ENCODE data around the gene TMEM221.

TMEM221 gene

DNA sequence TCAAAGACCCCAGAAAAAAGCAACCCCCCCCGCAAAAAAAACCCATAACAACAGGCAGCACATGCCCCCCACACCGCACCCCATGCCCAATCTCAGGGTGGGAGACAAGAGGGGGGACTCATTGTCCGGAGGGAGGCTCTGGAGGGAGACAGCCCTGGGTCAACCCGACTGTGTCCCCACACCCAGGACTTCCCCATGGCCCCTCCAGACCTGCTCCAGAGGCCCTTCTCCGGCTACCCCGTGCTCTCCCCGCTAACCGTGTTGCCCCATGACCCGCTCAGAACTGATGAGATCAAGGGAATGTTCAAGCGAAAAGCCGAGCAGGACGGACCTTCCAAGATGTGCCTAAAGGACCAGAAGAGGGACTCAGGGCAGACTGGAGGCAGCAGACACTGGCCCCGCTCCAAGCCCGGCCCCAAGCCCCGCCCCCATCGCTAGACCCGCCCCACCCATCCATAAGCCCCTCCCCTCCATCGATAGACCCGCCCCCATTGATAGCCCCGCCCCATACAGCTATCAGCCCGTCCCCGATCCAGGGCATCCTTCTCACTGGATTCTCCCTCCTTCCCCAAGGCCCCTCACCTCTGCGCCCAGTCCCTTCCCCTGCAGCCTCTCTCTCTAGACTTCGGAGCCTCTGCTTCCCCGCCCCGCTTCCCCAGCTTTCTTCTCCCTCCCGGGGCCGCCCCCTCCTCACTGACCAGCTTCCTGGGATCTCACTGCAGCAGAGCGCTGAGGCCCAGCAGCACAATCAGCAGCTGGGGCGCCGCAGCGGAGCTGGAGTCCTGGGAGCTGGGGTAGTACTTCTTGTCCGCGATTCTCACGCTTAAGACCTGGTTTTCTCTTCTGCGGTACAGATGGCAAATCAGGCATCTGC is 45.2 kb downstream of the TMEM221 start:
- H3K36me3 ChIP-seq = peaks cover 20 to 47% (median 42%) of the 10 kb centered on the region in 11 experiments; a peak in 21 of 22 replicates
- peak overlapping the region in 9 of 11 experiments; percentile 88 to 99 (median 97); a peak in 16 of 22 replicates for H3K4me2 ChIP-seq
- peak overlapping the region in 5 of 10 experiments; percentile 75 to 90 (median 80); a peak in 8 of 20 replicates for H3K4me3 ChIP-seq
- TF ChIP-seq Cebpa-rat (IDR thresholded peaks at IDR 0.05) = no peak
- H3K9me3 ChIP-seq (replicated peaks in 1 of 11) = no peaks in the 10 kb centered on the region
- no peaks in the 10 kb centered on the region for H3K27me3 ChIP-seq
- peaks cover 0 to 32% (median 4%) of the 10 kb centered on the region in 11 experiments; a peak in 8 of 22 replicates for H4K20me1 ChIP-seq
- H3K27ac ChIP-seq = no peak overlapping the region
- peaks cover 42 to 67% (median 56%) of the 10 kb centered on the region in 10 experiments for H3K4me1 ChIP-seq
- peak overlapping the region in 1 of 11 experiments; percentile 29; a peak in 1 of 22 replicates for H3K9ac ChIP-seq

GRCh38 chr19:17401628-17402027 is 46.8 kb downstream of the TMEM221 start:
- Histone ChIP-seq H3K36me3 (peaks cover 28 to 61% (median 55%) of the 10 kb centered on the region in 11 experiments; a peak in 21 of 22 replicates), H3K27ac (no peak overlapping the region), H3K9me3 (replicated peaks in 1 of 11) (no peaks in the 10 kb centered on the region), H3K4me1 (peaks cover 36 to 51% (median 42%) of the 10 kb centered on the region in 10 experiments), H3K9ac (no peak overlapping the region), H3K4me2 (no peak overlapping the region), H3K27me3 (no peaks in the 10 kb centered on the region), H3K4me3 (no peak overlapping the region), H4K20me1 (peaks cover 0 to 32% (median 4%) of the 10 kb centered on the region in 11 experiments; a peak in 8 of 22 replicates)
- TF ChIP-seq Cebpa-rat (IDR thresholded peaks at IDR 0.05) = no peak

DNA sequence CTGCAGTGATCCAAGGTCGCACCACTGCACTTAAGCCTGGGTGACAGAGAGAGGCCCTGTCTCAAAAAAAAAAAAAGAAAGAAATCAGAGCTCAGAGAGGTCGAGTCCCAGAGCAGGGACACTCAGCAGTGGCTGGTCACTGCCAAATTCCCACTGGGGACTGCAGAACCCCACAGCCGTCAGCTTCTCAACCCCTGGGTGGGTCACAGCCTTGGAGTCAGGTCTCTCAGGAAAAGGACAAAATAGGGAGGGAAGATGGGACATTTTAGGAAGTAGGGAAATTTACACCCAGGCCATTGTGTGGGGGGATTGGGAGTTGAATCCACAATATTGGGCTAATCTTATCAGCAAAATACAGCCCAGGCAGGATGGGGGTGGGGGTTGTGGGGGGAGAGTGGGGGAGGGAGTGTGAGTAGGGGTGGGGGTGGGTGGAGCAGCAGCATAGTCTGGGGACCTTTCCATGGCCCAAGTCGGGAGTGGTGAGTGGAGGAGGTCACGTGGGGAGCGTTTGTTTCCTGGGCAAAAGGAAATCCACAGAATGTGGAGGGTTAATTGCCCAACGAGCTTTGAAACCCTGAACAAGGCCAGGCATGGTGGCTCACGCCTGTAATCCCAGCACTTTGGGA is 49.5 kb downstream of the TMEM221 start:
- TF ChIP-seq Cebpa-rat (IDR thresholded peaks at IDR 0.05) = no peak
- H3K9me3 ChIP-seq (replicated peaks in 1 of 11) = no peaks in the 10 kb centered on the region
- H3K9ac ChIP-seq = no peak overlapping the region
- H3K4me1 ChIP-seq = peaks cover 26 to 53% (median 40%) of the 10 kb centered on the region in 10 experiments
- H3K27me3 ChIP-seq = no peaks in the 10 kb centered on the region
- peaks cover 0 to 28% (median 4%) of the 10 kb centered on the region in 11 experiments; a peak in 8 of 22 replicates for H4K20me1 ChIP-seq
- peaks cover 28 to 63% (median 55%) of the 10 kb centered on the region in 11 experiments; a peak in 21 of 22 replicates for H3K36me3 ChIP-seq
- H3K27ac ChIP-seq = peak overlapping the region in 2 of 11 experiments; percentile 28 to 32; a peak in 2 of 22 replicates
- peak overlapping the region in 7 of 11 experiments; percentile 7 to 57 (median 33); a peak in 7 of 22 replicates for H3K4me2 ChIP-seq
- no peak overlapping the region for H3K4me3 ChIP-seq

DNA sequence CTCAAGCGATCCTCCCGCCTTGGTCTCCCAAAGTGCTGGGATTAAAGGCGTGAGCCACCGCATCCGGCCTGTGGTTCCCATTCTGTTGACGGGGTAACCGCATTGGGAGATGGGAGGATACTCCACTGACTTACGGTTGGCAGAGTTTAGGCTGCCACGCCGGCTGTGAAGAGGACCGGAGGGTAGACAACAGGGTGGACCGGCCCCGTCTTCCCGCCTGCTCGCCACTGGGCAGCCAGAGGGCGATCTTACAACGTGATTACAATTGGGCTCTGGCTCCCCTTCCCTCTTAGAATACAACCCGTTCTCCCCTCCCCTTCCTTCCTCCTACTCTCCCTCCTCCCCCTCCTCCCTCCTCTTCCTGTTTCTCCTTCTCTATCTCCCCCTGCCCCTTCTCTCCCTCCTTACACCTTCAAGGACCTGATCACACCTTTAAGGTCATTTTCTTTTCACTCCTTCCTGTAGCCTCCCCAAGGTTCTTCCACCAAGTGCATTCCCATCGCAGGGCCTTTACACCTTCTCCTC is 53.5 kb downstream of the TMEM221 start:
- no peak overlapping the region for H3K4me3 ChIP-seq
- H3K9me3 ChIP-seq (replicated peaks in 1 of 11) = peaks cover 0 to 1% (median 0%) of the 10 kb centered on the region in 11 experiments; a peak in 1 of 22 replicates
- H3K4me1 ChIP-seq = peaks cover 47 to 67% (median 55%) of the 10 kb centered on the region in 10 experiments
- no peak for TF ChIP-seq Cebpa-rat (IDR thresholded peaks at IDR 0.05)
- H4K20me1 ChIP-seq = peaks cover 0 to 7% (median 0%) of the 10 kb centered on the region in 11 experiments; a peak in 1 of 22 replicates
- peak overlapping the region; percentile 21 to 57 (median 42) for H3K4me2 ChIP-seq
- peaks cover 11 to 34% (median 24%) of the 10 kb centered on the region in 11 experiments; a peak in 19 of 22 replicates for H3K36me3 ChIP-seq
- H3K27ac ChIP-seq = peak overlapping the region in 5 of 11 experiments; percentile 46 to 56 (median 49); a peak in 9 of 22 replicates
- peaks cover 6 to 9% (median 8%) of the 10 kb centered on the region in 11 experiments; a peak in 20 of 22 replicates for H3K27me3 ChIP-seq
- peak overlapping the region in 5 of 11 experiments; percentile 4 to 21 (median 9); a peak in 3 of 22 replicates for H3K9ac ChIP-seq

DNA sequence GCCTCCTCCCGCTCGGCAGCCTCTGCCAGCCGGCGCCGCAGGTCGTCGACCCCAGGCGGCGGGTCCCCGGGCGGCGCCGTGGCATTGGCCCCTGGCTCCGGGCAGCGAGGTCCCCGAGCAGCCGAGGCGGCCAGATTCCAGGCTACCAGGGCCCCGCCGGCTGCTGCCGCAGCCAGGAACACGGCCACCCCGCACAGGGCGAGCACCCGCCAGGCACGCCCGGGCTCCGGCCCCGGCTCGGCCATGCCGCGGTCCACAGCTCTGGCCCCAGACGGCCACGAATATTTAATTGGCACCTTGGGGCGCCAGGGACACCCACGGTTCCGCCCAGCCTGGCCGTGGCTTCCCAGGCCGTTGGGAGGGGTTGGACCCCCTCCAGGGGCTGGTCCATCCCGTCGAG is 54.6 kb downstream of the TMEM221 start, which contains the start of gene CCDC194:
TSS of gene CCDC194 (minus strand) at position 283 of the 400 bp plus-strand sequence. CDS start at position 245, 38 bp downstream.
- no peak for TF ChIP-seq Cebpa-rat (IDR thresholded peaks at IDR 0.05)
- Histone ChIP-seq H3K27ac (peak within 1 kb of the TSS in 3 of 11 experiments; percentile 46 to 56 (median 49); a peak in 5 of 22 replicates), H3K4me2 (peak within 1 kb of the TSS; percentile 32 to 100 (median 54); a peak in 21 of 22 replicates), H3K36me3 (peaks cover 8 to 30% (median 20%) of the 10 kb centered on the region in 11 experiments; a peak in 15 of 22 replicates), H3K9me3 (replicated peaks in 1 of 11) (peaks cover 0 to 9% (median 6%) of the 10 kb centered on the region in 11 experiments; a peak in 9 of 22 replicates), H3K4me3 (no peak within 1 kb of the TSS), H4K20me1 (0 out of 22 replicates have a peak, but pooled peaks cover 0 to 7% (median 0%) of the 10 kb centered on the region in 11 experiments), H3K9ac (peak within 1 kb of the TSS in 4 of 11 experiments; percentile 4 to 21 (median 14); a peak in 2 of 22 replicates), H3K27me3 (peaks cover 10 to 19% (median 15%) of the 10 kb centered on the region in 11 experiments; a peak in 20 of 22 replicates), H3K4me1 (peaks cover 38 to 58% (median 47%) of the 10 kb centered on the region in 10 experiments)

DNA sequence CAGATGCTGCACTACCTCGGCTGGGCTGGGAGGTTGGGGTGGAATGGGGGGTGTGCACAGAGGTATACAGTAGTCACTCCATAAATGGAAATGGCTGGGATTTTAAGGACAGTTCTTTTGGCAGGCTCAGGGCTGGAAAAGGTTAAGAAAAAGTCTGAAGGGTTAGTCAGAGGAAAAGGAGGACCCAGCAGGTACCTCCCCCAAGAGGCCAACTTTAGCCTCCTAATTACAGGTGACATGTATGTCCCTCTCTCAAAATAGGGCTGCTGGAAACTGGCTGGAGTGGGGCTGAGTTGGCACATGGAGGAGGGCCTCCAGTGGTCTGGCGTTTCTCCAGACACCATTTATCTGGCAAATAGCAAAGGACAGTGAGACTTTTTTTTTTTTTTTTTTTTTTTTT is 55.5 kb downstream of the TMEM221 start:
- Histone ChIP-seq H3K4me2 (peak overlapping the region in 6 of 11 experiments; percentile 10 to 100 (median 98); a peak in 5 of 22 replicates), H4K20me1 (0 out of 22 replicates have a peak, but pooled peaks cover 0 to 7% (median 0%) of the 10 kb centered on the region in 11 experiments), H3K27ac (no peak overlapping the region), H3K4me1 (peaks cover 36 to 55% (median 44%) of the 10 kb centered on the region in 10 experiments), H3K9ac (no peak overlapping the region), H3K4me3 (no peak overlapping the region), H3K36me3 (peaks cover 5 to 21% (median 12%) of the 10 kb centered on the region in 11 experiments; a peak in 14 of 22 replicates), H3K9me3 (replicated peaks in 1 of 11) (peaks cover 0 to 11% (median 6%) of the 10 kb centered on the region in 11 experiments; a peak in 9 of 22 replicates), H3K27me3 (peaks cover 10 to 21% (median 15%) of the 10 kb centered on the region in 11 experiments; a peak in 20 of 22 replicates)
- TF ChIP-seq Cebpa-rat (IDR thresholded peaks at IDR 0.05) = no peak

- Histone ChIP-seq H3K4me1 (peaks cover 36 to 55% (median 44%) of the 10 kb centered on the region in 10 experiments), H3K27me3 (peaks cover 10 to 21% (median 15%) of the 10 kb centered on the region in 11 experiments; a peak in 20 of 22 replicates), H3K4me2 (peak overlapping the region; percentile 96 to 100 (median 99)), H3K9ac (peak overlapping the region; percentile 9 to 67 (median 50); a peak in 17 of 22 replicates), H3K36me3 (peaks cover 0 to 7% (median 0%) of the 10 kb centered on the region in 11 experiments; a peak in 4 of 22 replicates), H4K20me1 (0 out of 22 replicates have a peak, but pooled peaks cover 0 to 7% (median 0%) of the 10 kb centered on the region in 11 experiments), H3K4me3 (peak overlapping the region; percentile 56 to 75 (median 65)), H3K9me3 (replicated peaks in 1 of 11) (peaks cover 0 to 11% (median 6%) of the 10 kb centered on the region in 11 experiments; a peak in 9 of 22 replicates), H3K27ac (peak overlapping the region in 7 of 11 experiments; percentile 16 to 51 (median 41); a peak in 11 of 22 replicates)
- no peak for TF ChIP-seq Cebpa-rat (IDR thresholded peaks at IDR 0.05)
Measured at GRCh38 chr19:17391371-17392151, 56.9 kb downstream of the TMEM221 start.
